Astrocyte (in vitro differentiated cells and primary cell): ENCODE data around the gene IKBKE.

Experiments
- EZH2 ChIP-seq: IDR thresholded peaks from 2 replicates; pipeline ENCODE4 v1.6.1; 2012; ENCODE audit warnings: mild to moderate bottlenecking, low read length, inconsistent platforms; ENCODE audit not compliant: insufficient read depth
- TF ChIP-seq, protein P1 (sequence below): IDR thresholded peaks from 2 replicates; pipeline ENCODE4 v1.5.1; 2011; ENCODE audit warnings: low read depth, mild to moderate bottlenecking, inconsistent platforms, low read length, moderate library complexity; ENCODE audit not compliant: insufficient read depth

DNA sequence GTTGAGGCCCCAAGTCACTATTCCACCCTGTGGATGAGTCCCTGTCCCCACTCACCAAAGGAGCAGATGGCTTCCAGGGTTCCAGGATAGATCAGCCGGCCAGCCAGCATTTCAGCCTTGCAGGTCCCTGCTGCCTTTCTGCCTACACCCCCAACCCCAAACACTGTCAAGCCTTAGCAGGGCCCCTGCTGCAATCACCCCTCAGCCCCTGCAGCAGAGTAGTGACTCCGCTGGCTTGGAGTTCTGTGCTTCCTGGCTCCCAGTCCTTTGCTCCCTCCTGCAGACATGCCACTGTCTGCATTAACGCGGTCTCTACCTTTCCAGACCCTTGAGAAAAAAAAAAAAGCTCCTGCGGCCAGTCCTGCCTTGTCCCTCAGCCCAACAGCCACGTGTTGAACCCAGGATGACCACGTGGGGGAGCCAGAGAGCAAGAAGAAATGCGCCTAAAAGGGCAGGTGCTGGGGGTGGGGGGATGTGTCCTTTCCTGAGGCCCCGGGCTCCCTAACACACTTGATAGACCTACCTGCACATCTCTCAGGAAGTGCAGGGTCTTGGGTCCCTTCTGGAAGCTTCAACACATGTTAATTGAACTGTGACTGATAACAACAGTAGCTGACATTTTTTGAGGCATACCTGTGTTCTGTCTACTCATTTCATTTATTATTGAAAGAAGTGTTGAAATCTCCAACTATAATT, 74.4 kb downstream of the IKBKE start:
- TF ChIP-seq, protein P1, sequence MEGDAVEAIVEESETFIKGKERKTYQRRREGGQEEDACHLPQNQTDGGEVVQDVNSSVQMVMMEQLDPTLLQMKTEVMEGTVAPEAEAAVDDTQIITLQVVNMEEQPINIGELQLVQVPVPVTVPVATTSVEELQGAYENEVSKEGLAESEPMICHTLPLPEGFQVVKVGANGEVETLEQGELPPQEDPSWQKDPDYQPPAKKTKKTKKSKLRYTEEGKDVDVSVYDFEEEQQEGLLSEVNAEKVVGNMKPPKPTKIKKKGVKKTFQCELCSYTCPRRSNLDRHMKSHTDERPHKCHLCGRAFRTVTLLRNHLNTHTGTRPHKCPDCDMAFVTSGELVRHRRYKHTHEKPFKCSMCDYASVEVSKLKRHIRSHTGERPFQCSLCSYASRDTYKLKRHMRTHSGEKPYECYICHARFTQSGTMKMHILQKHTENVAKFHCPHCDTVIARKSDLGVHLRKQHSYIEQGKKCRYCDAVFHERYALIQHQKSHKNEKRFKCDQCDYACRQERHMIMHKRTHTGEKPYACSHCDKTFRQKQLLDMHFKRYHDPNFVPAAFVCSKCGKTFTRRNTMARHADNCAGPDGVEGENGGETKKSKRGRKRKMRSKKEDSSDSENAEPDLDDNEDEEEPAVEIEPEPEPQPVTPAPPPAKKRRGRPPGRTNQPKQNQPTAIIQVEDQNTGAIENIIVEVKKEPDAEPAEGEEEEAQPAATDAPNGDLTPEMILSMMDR = peak; percentile 81
- no peak for TF ChIP-seq EZH2
